ENCODE measurements around the gene SAMM50. TPM values are rescaled to one million over a fixed set of nuclear protein-coding genes. Genes with fewer than 3 reads are reported as not detected.

The SAMM50 gene
- total RNA-seq, 5 donors from 2014 or later (not counting 1 experiment from before 2014, with no cell fraction given), result 27.1 to 40.4 (median 33.2) TPM

GRCh38 chr22:44002324-44002723, 47.1 kb downstream of the SAMM50 start:
- no peak for DNase-seq

GRCh38 chr22:44002997-44003396, 47.8 kb downstream of the SAMM50 start:
- no peaks in the 10 kb centered on the region for H3K4me1 Mint-ChIP-seq
- 80% methylated on average over 1 of the region's 8 CpGs for WGBS (ENCODE audit: insufficient coverage)
- ChIA-PET CTCF (no interaction called here), POLR2A (no interaction called here)
- no peak overlapping the region for H3K4me3 Mint-ChIP-seq
- no peak for DNase-seq
- Histone ChIP-seq H3K27me3 (replicated peaks in 1 of 2; ENCODE audit: control insufficient read depth in 2 of 2, extremely low read depth in 1 of 2, insufficient read depth in 2 of 2, low read length in 1 of 2) (no peaks in the 10 kb centered on the region), H3K4me3 (ENCODE audit: control insufficient read depth in 1 of 2, extremely low read depth in 1 of 2, low read length in 1 of 2) (no peak overlapping the region), H3K36me3 (ENCODE audit: control insufficient read depth in 2 of 2, extremely low read depth in 1 of 2, insufficient read depth in 1 of 2, low read length in 1 of 2) (peaks cover 0 to 8% of the 10 kb centered on the region in 2 donors), H3K27ac (ENCODE audit: low read length) (no peak overlapping the region), H3K9me3 (no peaks in the 10 kb centered on the region), H3K4me1 (ENCODE audit: control insufficient read depth in 1 of 2, extremely low read depth in 1 of 2, insufficient read depth in 2 of 2, low read length in 2 of 2) (no peaks in the 10 kb centered on the region)
- H3K27me3 Mint-ChIP-seq, result no peaks in the 10 kb centered on the region
- H3K36me3 Mint-ChIP-seq, result peaks cover 49% of the 10 kb centered on the region
- ATAC-seq (replicated peaks in 1 of 4), result no peak
- no peaks in the 10 kb centered on the region for H3K9me3 Mint-ChIP-seq
- H3K27ac Mint-ChIP-seq, result no peak overlapping the region

More at GRCh38 chr22:44002324-44002723, 47.1 kb downstream of the SAMM50 start:
- Mint-ChIP-seq H3K9me3 (no peaks in the 10 kb centered on the region), H3K4me3 (no peak overlapping the region), H3K36me3 (peaks cover 48% of the 10 kb centered on the region), H3K4me1 (peaks cover 0 to 2% (median 0%) of the 10 kb centered on the region in 3 donors), H3K27ac (no peak overlapping the region), H3K27me3 (no peaks in the 10 kb centered on the region)
- Histone ChIP-seq H3K27me3 (replicated peaks in 1 of 2; ENCODE audit: control insufficient read depth in 2 of 2, extremely low read depth in 1 of 2, insufficient read depth in 2 of 2, low read length in 1 of 2) (no peaks in the 10 kb centered on the region), H3K9me3 (no peaks in the 10 kb centered on the region), H3K36me3 (ENCODE audit: control insufficient read depth in 2 of 2, extremely low read depth in 1 of 2, insufficient read depth in 1 of 2, low read length in 1 of 2) (peaks cover 0 to 8% of the 10 kb centered on the region in 2 donors), H3K4me1 (ENCODE audit: control insufficient read depth in 1 of 2, extremely low read depth in 1 of 2, insufficient read depth in 2 of 2, low read length in 2 of 2) (no peaks in the 10 kb centered on the region), H3K4me3 (ENCODE audit: control insufficient read depth in 1 of 2, extremely low read depth in 1 of 2, low read length in 1 of 2) (no peak overlapping the region), H3K27ac (ENCODE audit: low read length) (no peak overlapping the region)
- 89% methylated on average over 6 of the region's 11 CpGs for WGBS (ENCODE audit: insufficient coverage)
- no peak for ATAC-seq (replicated peaks in 1 of 4)
- ChIA-PET CTCF (no interaction called here), POLR2A (no interaction called here)

GRCh38 chr22:44003405-44004103, 48.3 kb downstream of the SAMM50 start:
- WGBS (ENCODE audit: insufficient coverage), result 100% methylated on average over 3 of the region's 7 CpGs
- Histone ChIP-seq H3K9me3 (no peaks in the 10 kb centered on the region), H3K27me3 (replicated peaks in 1 of 2; ENCODE audit: control insufficient read depth in 2 of 2, extremely low read depth in 1 of 2, insufficient read depth in 2 of 2, low read length in 1 of 2) (no peaks in the 10 kb centered on the region), H3K36me3 (ENCODE audit: control insufficient read depth in 2 of 2, extremely low read depth in 1 of 2, insufficient read depth in 1 of 2, low read length in 1 of 2) (peaks cover 0 to 7% of the 10 kb centered on the region in 2 donors), H3K4me3 (ENCODE audit: control insufficient read depth in 1 of 2, extremely low read depth in 1 of 2, low read length in 1 of 2) (no peak overlapping the region), H3K4me1 (ENCODE audit: control insufficient read depth in 1 of 2, extremely low read depth in 1 of 2, insufficient read depth in 2 of 2, low read length in 2 of 2) (no peaks in the 10 kb centered on the region), H3K27ac (ENCODE audit: low read length) (no peak overlapping the region)
- H3K36me3 Mint-ChIP-seq, result peaks cover 44% of the 10 kb centered on the region
- H3K27ac Mint-ChIP-seq, result no peak overlapping the region
- ATAC-seq (replicated peaks in 1 of 4) (no peak), DNase-seq (no peak)
- CTCF ChIA-PET, result no interaction called here
- H3K27me3 Mint-ChIP-seq, result no peaks in the 10 kb centered on the region
- H3K4me3 Mint-ChIP-seq, result no peak overlapping the region
- H3K4me1 Mint-ChIP-seq, result no peaks in the 10 kb centered on the region
- POLR2A ChIA-PET, result no interaction called here
- H3K9me3 Mint-ChIP-seq, result no peaks in the 10 kb centered on the region

- no peaks in the 10 kb centered on the region for H3K4me1 Mint-ChIP-seq
- no peaks in the 10 kb centered on the region for H3K27me3 Mint-ChIP-seq
- ATAC-seq (replicated peaks in 1 of 4) (no peak), DNase-seq (no peak)
- no peak overlapping the region for H3K4me3 ChIP-seq (ENCODE audit: control insufficient read depth in 1 of 2, extremely low read depth in 1 of 2, low read length in 1 of 2)
- ChIA-PET POLR2A (no interaction called here), CTCF (interaction anchor here in 1 of 2 donors (1.2 kb wide), 1 partner anchor 11 kb away, joined by 5 read pairs; no protein-coding TSS in a partner anchor)
- no peaks in the 10 kb centered on the region for H3K4me1 ChIP-seq (ENCODE audit: control insufficient read depth in 1 of 2, extremely low read depth in 1 of 2, insufficient read depth in 2 of 2, low read length in 2 of 2)
- no peak overlapping the region for H3K27ac Mint-ChIP-seq
- WGBS (ENCODE audit: insufficient coverage), result 67% methylated on average over 1 of the region's 7 CpGs
- peaks cover 39% of the 10 kb centered on the region for H3K36me3 Mint-ChIP-seq
- H3K27ac ChIP-seq (ENCODE audit: low read length), result no peak overlapping the region
- no peaks in the 10 kb centered on the region for H3K9me3 ChIP-seq
- H3K36me3 ChIP-seq (ENCODE audit: control insufficient read depth in 2 of 2, extremely low read depth in 1 of 2, insufficient read depth in 1 of 2, low read length in 1 of 2), result peaks cover 0 to 2% of the 10 kb centered on the region in 2 donors
- no peaks in the 10 kb centered on the region for H3K27me3 ChIP-seq (replicated peaks in 1 of 2; ENCODE audit: control insufficient read depth in 2 of 2, extremely low read depth in 1 of 2, insufficient read depth in 2 of 2, low read length in 1 of 2)
- no peak overlapping the region for H3K4me3 Mint-ChIP-seq
- no peaks in the 10 kb centered on the region for H3K9me3 Mint-ChIP-seq
These were observed 48.8 kb downstream of the SAMM50 start for GRCh38 chr22:44004104-44004460.

GRCh38 chr22:44005524-44005923, 50.3 kb downstream of the SAMM50 start:
- no peak overlapping the region for H3K4me3 ChIP-seq (ENCODE audit: control insufficient read depth in 1 of 2, extremely low read depth in 1 of 2, low read length in 1 of 2)
- H3K9me3 Mint-ChIP-seq, result no peaks in the 10 kb centered on the region
- ChIA-PET POLR2A (interaction anchor here in 1 of 2 donors (0.6 kb wide), 1 partner anchor 217 kb away, joined by 3 read pairs; no protein-coding TSS in a partner anchor), CTCF (no interaction called here)
- DNase-seq (no peak), ATAC-seq (replicated peaks in 1 of 4) (no peak)
- WGBS (ENCODE audit: insufficient coverage), result no CpG with 5 or more reads among the region's 4 CpGs
- no peak overlapping the region for H3K27ac ChIP-seq (ENCODE audit: low read length)
- H3K4me1 ChIP-seq (ENCODE audit: control insufficient read depth in 1 of 2, extremely low read depth in 1 of 2, insufficient read depth in 2 of 2, low read length in 2 of 2), result no peaks in the 10 kb centered on the region
- H3K4me1 Mint-ChIP-seq, result no peaks in the 10 kb centered on the region
- no peaks in the 10 kb centered on the region for H3K27me3 ChIP-seq (replicated peaks in 1 of 2; ENCODE audit: control insufficient read depth in 2 of 2, extremely low read depth in 1 of 2, insufficient read depth in 2 of 2, low read length in 1 of 2)
- no peaks in the 10 kb centered on the region for H3K36me3 ChIP-seq (ENCODE audit: control insufficient read depth in 2 of 2, extremely low read depth in 1 of 2, insufficient read depth in 1 of 2, low read length in 1 of 2)
- H3K36me3 Mint-ChIP-seq, result peaks cover 33% of the 10 kb centered on the region
- H3K27me3 Mint-ChIP-seq, result no peaks in the 10 kb centered on the region
- H3K27ac Mint-ChIP-seq, result no peak overlapping the region
- no peak overlapping the region for H3K4me3 Mint-ChIP-seq
- no peaks in the 10 kb centered on the region for H3K9me3 ChIP-seq

- Histone ChIP-seq H3K4me1 (ENCODE audit: control insufficient read depth in 1 of 2, extremely low read depth in 1 of 2, insufficient read depth in 2 of 2, low read length in 2 of 2) (no peaks in the 10 kb centered on the region), H3K36me3 (ENCODE audit: control insufficient read depth in 2 of 2, extremely low read depth in 1 of 2, insufficient read depth in 1 of 2, low read length in 1 of 2) (no peaks in the 10 kb centered on the region), H3K27me3 (replicated peaks in 1 of 2; ENCODE audit: control insufficient read depth in 2 of 2, extremely low read depth in 1 of 2, insufficient read depth in 2 of 2, low read length in 1 of 2) (no peaks in the 10 kb centered on the region), H3K4me3 (ENCODE audit: control insufficient read depth in 1 of 2, extremely low read depth in 1 of 2, low read length in 1 of 2) (no peak overlapping the region), H3K27ac (ENCODE audit: low read length) (no peak overlapping the region), H3K9me3 (no peaks in the 10 kb centered on the region)
- ATAC-seq (replicated peaks in 1 of 4) (no peak), DNase-seq (no peak)
- 79% methylated on average over 3 of the region's 5 CpGs for WGBS (ENCODE audit: insufficient coverage)
- no peak overlapping the region for H3K27ac Mint-ChIP-seq
- H3K9me3 Mint-ChIP-seq, result no peaks in the 10 kb centered on the region
- ChIA-PET CTCF (no interaction called here), POLR2A (no interaction called here)
- H3K4me1 Mint-ChIP-seq, result no peaks in the 10 kb centered on the region
- no peaks in the 10 kb centered on the region for H3K27me3 Mint-ChIP-seq
- peaks cover 9% of the 10 kb centered on the region for H3K36me3 Mint-ChIP-seq
- no peak overlapping the region for H3K4me3 Mint-ChIP-seq
These were observed 56.9 kb downstream of the SAMM50 start for GRCh38 chr22:44012162-44012561.
